SH-SY5Y (cell line): ENCODE results near the gene CEP63.

Experiments
- GATA2 ChIP-seq: IDR thresholded peaks from 2 replicates; pipeline ENCODE4 v1.6.1; 2011; ENCODE audit warnings: mild to moderate bottlenecking, low read depth, low read length
- GATA3 ChIP-seq: IDR thresholded peaks from 2 replicates; pipeline ENCODE4 v1.6.1; 2011; ENCODE audit warnings: low read depth, mild to moderate bottlenecking, low read length, moderate library complexity

GRCh38 chr3:134615743-134616142 is 129.9 kb downstream of the CEP63 start:
- TF ChIP-seq GATA2 (no peak), GATA3 (no peak)
